ENCODE results near the gene HBS1L. TPM values are rescaled to one million over a fixed set of nuclear protein-coding genes. Genes with fewer than 3 reads are reported as not detected.

Gene HBS1L
- total and polyA plus RNA-seq, 2 of the 4 experiments (the other 2 are of a cell fraction) = 45.1 to 120 TPM

- no peak for TF ChIP-seq RAD21 (IDR thresholded peaks at IDR 0.05; ENCODE audit: low read length)
- TF ChIP-seq, protein P1, sequence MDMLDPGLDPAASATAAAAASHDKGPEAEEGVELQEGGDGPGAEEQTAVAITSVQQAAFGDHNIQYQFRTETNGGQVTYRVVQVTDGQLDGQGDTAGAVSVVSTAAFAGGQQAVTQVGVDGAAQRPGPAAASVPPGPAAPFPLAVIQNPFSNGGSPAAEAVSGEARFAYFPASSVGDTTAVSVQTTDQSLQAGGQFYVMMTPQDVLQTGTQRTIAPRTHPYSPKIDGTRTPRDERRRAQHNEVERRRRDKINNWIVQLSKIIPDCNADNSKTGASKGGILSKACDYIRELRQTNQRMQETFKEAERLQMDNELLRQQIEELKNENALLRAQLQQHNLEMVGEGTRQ (IDR thresholded peaks at IDR 0.05; ENCODE audit: low read depth, low read length) = no peak
- TF ChIP-seq CEBPB (IDR thresholded peaks at IDR 0.05; ENCODE audit: low read depth, low read length) = no peak
- no peak for TF ChIP-seq SMC3 (IDR thresholded peaks at IDR 0.05; ENCODE audit: low read depth, low read length)
- TF ChIP-seq NFE2L2 (IDR thresholded peaks at IDR 0.05; ENCODE audit: low read depth, low read length) = no peak
- TF ChIP-seq POLR2A (IDR thresholded peaks at IDR 0.05; ENCODE audit: low read depth, low read length) = no peak
- TF ChIP-seq CTCF (conservative IDR thresholded peaks at IDR 0.05; ENCODE audit: low read depth, low read length) = no peak
- TF ChIP-seq ELK1 (IDR thresholded peaks at IDR 0.05; ENCODE audit: borderline replicate concordance, low read depth, low read length) = no peak
- no peak for TF ChIP-seq CHD1 (IDR thresholded peaks at IDR 0.05; ENCODE audit: low read depth, low read length)
- DNase-seq (no peak), ATAC-seq (ENCODE audit: low read depth) (no peak)
- Histone ChIP-seq H3K4me1 (ENCODE audit: control insufficient read depth, insufficient read depth, low read length) (no peaks in the 10 kb centered on the region), H4K20me1 (ENCODE audit: insufficient read depth, low read length) (no peaks in the 10 kb centered on the region), H3K27me3 (ENCODE audit: control insufficient read depth, insufficient read depth, low read length) (no peaks in the 10 kb centered on the region), H3K18ac (ENCODE audit: low read depth, low read length) (no peak overlapping the region), H3K27ac (ENCODE audit: insufficient read depth, low read length) (no peak overlapping the region), H2BK5ac (ENCODE audit: low read depth, low read length, poor library complexity, severe bottlenecking) (no peak overlapping the region), H2BK15ac (ENCODE audit: low read depth, low read length) (no peak overlapping the region), H4K91ac (ENCODE audit: insufficient read depth, low read depth, low read length) (no peak overlapping the region), H3K23ac (ENCODE audit: low read depth, low read length) (no peak overlapping the region), H2AK9ac (replicated peaks; ENCODE audit: low read depth, low read length, poor library complexity) (no peak overlapping the region), H3K9ac (ENCODE audit: low read depth, low read length) (no peak overlapping the region), H4K5ac (ENCODE audit: low read depth, low read length) (no peak overlapping the region), H3K4me3 (ENCODE audit: insufficient read depth, low read depth, low read length) (no peak overlapping the region), H2BK120ac (ENCODE audit: low read depth, low read length) (no peak overlapping the region), H3K14ac (replicated peaks; ENCODE audit: low read depth, low read length) (no peak overlapping the region), H3K79me1 (ENCODE audit: low read depth in 1 of 2, low read length in 2 of 2) (no peaks in the 10 kb centered on the region), H2BK20ac (ENCODE audit: low read depth, low read length) (no peak overlapping the region), H3K9me1 (ENCODE audit: insufficient read depth, low read length) (no peaks in the 10 kb centered on the region), H3K4me2 (ENCODE audit: low read depth, low read length) (no peak overlapping the region), H2AK5ac (ENCODE audit: low read depth, low read length) (no peak overlapping the region), H3K9me3 (ENCODE audit: control insufficient read depth, insufficient read depth, low read length) (peaks cover 4% of the 10 kb centered on the region), H2AFZ (replicated peaks; ENCODE audit: low read length, poor library complexity) (no peak overlapping the region), H3K4ac (ENCODE audit: low read depth, low read length) (no peak overlapping the region), H3K56ac (ENCODE audit: extremely low read depth, insufficient read depth, low read length) (no peak overlapping the region), H3K36me3 (ENCODE audit: control insufficient read depth, insufficient read depth, low read length) (peaks cover 7% of the 10 kb centered on the region), H4K8ac (ENCODE audit: low read depth in 2 of 2, low read length in 2 of 2) (no peak overlapping the region)
- no TSS peak for BruUV-seq (replicated peaks)
- in situ Hi-C loops (cut with MboI; ENCODE audit: low sequenced_read_pairs) (no loop called here), dilution Hi-C loops (cut with HindIII; ENCODE audit: low sequenced_read_pairs, unreplicated experiment) (no loop called here), intact Hi-C loops (cut with micrococcal nuclease) (no loop called here)
- 88% methylated on average over 1 of the region's 3 CpGs; no CpG with 5 or more reads in 1 of the 2 experiments for WGBS, 2 experiments (ENCODE audit: extremely low coverage in 2 of 2, insufficient read length in 1 of 2)
- POLR2A ChIA-PET (ENCODE audit: unreplicated experiment) = no interaction called here
- CTCF ChIA-PET = interaction anchor here (0.6 kb wide), 2 partner anchors 487 to 1073 kb away, joined by 3 to 4 read pairs; partner anchors contain the start of gene TCF21
Observed at GRCh38 chr6:134961366-134961765, 93.3 kb downstream of the HBS1L start.

Measured in IMR-90 (cell line).